GM23338 (cell line): ENCODE measurements around the gene ZNF783. TPM values are rescaled to one million over a fixed set of nuclear protein-coding genes. Genes with fewer than 3 reads are reported as not detected.

Source experiments
- POLR2AphosphoS5 ChIP-seq: IDR thresholded peaks from 2 replicates; pipeline ENCODE4 v1.6.1; 2016; ENCODE audit warnings: antibody characterized with exemption, low read depth
- ZNF331 ChIP-seq: fragments of 250-450 bp; sonication (Bioruptor Pico); IDR thresholded peaks from 2 replicates; pipeline ENCODE4 v1.5.0; 2020; ENCODE audit warnings: low read depth, mild to moderate bottlenecking, moderate library complexity
- polyA plus RNA-seq: library from polyadenylated mRNA; unstranded; fragments of >200 nt; fragmentation: Nextera tagmentation; extraction: Ambion mirVana; gene quantifications from 2 replicates; pipeline ENCODE4 v1.2.1, GENCODE V29; 2016
- total RNA-seq: library from RNA; depleted of rRNA; stranded (reverse); fragments of >200 nt; shearing (Covaris generic); gene quantifications from 2 replicates; pipeline ENCODE4 v1.2.3, GENCODE V29; 2014
- TF ChIP-seq, protein P1 (sequence below): IDR thresholded peaks from one replicate; pipeline ENCODE4 v1.6.1; 2018; ENCODE audit warnings: antibody characterized with exemption; ENCODE audit not compliant: unreplicated experiment
- TF ChIP-seq, protein P2 (sequence below): fragments of 250-450 bp; sonication (Bioruptor Pico); IDR thresholded peaks from 2 replicates; pipeline ENCODE4 v1.5.0; 2020; ENCODE audit warnings: mild to moderate bottlenecking, moderate library complexity
- TF ChIP-seq, protein P3 (sequence below): IDR thresholded peaks from 2 replicates; pipeline ENCODE4 v1.6.1; 2016; ENCODE audit warnings: antibody characterized with exemption

The ZNF783 gene
- total and polyA plus RNA-seq, 2 experiments from 2014 or later, result 2.1 to 9.0 TPM

DNA sequence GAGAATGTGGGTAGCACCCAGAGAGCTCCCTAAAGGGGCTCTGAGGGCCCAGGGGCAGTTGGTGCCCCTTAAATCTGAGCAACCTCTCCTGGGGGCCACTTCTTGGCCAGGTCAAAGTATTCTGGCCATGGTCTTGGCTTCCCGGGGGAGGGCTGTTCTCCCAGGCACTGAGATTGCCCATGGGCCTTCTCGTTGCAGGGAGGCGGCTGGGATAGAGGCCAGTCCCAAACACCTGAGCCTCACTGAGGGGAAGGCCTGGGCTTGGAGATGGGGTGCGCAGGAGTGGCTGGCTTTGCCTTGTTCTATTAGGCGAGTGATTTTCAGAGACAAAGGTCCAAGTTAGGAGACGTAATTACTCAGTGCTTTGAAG lies 33.5 kb downstream of the ZNF783 start (continued):
- TF ChIP-seq, protein P1, sequence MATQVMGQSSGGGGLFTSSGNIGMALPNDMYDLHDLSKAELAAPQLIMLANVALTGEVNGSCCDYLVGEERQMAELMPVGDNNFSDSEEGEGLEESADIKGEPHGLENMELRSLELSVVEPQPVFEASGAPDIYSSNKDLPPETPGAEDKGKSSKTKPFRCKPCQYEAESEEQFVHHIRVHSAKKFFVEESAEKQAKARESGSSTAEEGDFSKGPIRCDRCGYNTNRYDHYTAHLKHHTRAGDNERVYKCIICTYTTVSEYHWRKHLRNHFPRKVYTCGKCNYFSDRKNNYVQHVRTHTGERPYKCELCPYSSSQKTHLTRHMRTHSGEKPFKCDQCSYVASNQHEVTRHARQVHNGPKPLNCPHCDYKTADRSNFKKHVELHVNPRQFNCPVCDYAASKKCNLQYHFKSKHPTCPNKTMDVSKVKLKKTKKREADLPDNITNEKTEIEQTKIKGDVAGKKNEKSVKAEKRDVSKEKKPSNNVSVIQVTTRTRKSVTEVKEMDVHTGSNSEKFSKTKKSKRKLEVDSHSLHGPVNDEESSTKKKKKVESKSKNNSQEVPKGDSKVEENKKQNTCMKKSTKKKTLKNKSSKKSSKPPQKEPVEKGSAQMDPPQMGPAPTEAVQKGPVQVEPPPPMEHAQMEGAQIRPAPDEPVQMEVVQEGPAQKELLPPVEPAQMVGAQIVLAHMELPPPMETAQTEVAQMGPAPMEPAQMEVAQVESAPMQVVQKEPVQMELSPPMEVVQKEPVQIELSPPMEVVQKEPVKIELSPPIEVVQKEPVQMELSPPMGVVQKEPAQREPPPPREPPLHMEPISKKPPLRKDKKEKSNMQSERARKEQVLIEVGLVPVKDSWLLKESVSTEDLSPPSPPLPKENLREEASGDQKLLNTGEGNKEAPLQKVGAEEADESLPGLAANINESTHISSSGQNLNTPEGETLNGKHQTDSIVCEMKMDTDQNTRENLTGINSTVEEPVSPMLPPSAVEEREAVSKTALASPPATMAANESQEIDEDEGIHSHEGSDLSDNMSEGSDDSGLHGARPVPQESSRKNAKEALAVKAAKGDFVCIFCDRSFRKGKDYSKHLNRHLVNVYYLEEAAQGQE, result no peak
- TF ChIP-seq, protein P2, sequence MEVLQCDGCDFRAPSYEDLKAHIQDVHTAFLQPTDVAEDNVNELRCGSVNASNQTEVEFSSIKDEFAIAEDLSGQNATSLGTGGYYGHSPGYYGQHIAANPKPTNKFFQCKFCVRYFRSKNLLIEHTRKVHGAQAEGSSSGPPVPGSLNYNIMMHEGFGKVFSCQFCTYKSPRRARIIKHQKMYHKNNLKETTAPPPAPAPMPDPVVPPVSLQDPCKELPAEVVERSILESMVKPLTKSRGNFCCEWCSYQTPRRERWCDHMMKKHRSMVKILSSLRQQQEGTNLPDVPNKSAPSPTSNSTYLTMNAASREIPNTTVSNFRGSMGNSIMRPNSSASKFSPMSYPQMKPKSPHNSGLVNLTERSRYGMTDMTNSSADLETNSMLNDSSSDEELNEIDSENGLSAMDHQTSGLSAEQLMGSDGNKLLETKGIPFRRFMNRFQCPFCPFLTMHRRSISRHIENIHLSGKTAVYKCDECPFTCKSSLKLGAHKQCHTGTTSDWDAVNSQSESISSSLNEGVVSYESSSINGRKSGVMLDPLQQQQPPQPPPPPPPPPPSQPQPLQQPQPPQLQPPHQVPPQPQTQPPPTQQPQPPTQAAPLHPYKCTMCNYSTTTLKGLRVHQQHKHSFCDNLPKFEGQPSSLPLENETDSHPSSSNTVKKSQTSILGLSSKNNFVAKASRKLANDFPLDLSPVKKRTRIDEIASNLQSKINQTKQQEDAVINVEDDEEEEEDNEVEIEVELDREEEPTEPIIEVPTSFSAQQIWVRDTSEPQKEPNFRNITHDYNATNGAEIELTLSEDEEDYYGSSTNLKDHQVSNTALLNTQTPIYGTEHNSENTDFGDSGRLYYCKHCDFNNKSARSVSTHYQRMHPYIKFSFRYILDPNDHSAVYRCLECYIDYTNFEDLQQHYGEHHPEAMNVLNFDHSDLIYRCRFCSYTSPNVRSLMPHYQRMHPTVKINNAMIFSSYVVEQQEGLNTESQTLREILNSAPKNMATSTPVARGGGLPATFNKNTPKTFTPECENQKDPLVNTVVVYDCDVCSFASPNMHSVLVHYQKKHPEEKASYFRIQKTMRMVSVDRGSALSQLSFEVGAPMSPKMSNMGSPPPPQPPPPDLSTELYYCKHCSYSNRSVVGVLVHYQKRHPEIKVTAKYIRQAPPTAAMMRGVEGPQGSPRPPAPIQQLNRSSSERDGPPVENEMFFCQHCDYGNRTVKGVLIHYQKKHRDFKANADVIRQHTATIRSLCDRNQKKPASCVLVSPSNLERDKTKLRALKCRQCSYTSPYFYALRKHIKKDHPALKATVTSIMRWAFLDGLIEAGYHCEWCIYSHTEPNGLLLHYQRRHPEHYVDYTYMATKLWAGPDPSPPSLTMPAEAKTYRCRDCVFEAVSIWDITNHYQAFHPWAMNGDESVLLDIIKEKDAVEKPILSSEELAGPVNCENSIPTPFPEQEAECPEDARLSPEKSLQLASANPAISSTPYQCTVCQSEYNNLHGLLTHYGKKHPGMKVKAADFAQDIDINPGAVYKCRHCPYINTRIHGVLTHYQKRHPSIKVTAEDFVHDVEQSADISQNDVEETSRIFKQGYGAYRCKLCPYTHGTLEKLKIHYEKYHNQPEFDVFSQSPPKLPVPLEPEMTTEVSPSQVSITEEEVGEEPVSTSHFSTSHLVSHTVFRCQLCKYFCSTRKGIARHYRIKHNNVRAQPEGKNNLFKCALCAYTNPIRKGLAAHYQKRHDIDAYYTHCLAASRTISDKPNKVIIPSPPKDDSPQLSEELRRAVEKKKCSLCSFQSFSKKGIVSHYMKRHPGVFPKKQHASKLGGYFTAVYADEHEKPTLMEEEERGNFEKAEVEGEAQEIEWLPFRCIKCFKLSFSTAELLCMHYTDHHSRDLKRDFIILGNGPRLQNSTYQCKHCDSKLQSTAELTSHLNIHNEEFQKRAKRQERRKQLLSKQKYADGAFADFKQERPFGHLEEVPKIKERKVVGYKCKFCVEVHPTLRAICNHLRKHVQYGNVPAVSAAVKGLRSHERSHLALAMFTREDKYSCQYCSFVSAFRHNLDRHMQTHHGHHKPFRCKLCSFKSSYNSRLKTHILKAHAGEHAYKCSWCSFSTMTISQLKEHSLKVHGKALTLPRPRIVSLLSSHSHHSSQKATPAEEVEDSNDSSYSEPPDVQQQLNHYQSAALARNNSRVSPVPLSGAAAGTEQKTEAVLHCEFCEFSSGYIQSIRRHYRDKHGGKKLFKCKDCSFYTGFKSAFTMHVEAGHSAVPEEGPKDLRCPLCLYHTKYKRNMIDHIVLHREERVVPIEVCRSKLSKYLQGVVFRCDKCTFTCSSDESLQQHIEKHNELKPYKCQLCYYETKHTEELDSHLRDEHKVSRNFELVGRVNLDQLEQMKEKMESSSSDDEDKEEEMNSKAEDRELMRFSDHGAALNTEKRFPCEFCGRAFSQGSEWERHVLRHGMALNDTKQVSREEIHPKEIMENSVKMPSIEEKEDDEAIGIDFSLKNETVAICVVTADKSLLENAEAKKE (CRISPR knock-in tag), result no peak
- TF ChIP-seq ZNF331 (CRISPR knock-in tag) (no peak), POLR2AphosphoS5 (no peak)
- TF ChIP-seq, protein P3, sequence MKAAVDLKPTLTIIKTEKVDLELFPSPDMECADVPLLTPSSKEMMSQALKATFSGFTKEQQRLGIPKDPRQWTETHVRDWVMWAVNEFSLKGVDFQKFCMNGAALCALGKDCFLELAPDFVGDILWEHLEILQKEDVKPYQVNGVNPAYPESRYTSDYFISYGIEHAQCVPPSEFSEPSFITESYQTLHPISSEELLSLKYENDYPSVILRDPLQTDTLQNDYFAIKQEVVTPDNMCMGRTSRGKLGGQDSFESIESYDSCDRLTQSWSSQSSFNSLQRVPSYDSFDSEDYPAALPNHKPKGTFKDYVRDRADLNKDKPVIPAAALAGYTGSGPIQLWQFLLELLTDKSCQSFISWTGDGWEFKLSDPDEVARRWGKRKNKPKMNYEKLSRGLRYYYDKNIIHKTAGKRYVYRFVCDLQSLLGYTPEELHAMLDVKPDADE, result no peak
